IPS-18c (cell line): ENCODE results near the gene EFCAB5.
"Not testable (repeated sequence)": the region's sequence is repeated elsewhere in the genome, so short reads cannot be mapped to it uniquely, and the experiment has no call there.

Experiments
- H3K4me3 ChIP-seq: 2 replicates; pipeline ENCODE4 v1.7.0; 2013; ENCODE audit warnings: low read depth, mild to moderate bottlenecking, low read length, moderate library complexity; ENCODE audit not compliant: insufficient read depth
- H3K9me3 ChIP-seq: one replicate; pipeline ENCODE4 v1.6.1; 2013; ENCODE audit warnings: mild to moderate bottlenecking, low read length, moderate library complexity; ENCODE audit not compliant: control insufficient read depth, insufficient read depth

Gene EFCAB5

GRCh38 chr17:29972277-29972676 lies 30.8 kb downstream of the EFCAB5 start:
- Histone ChIP-seq H3K4me3 (no peak overlapping the region), H3K9me3 (no peaks in the 10 kb centered on the region)

- no peak overlapping the region for H3K4me3 ChIP-seq
- H3K9me3 ChIP-seq = no peaks in the 10 kb centered on the region
Measured at GRCh38 chr17:29973005-29973404, 31.6 kb downstream of the EFCAB5 start.

DNA sequence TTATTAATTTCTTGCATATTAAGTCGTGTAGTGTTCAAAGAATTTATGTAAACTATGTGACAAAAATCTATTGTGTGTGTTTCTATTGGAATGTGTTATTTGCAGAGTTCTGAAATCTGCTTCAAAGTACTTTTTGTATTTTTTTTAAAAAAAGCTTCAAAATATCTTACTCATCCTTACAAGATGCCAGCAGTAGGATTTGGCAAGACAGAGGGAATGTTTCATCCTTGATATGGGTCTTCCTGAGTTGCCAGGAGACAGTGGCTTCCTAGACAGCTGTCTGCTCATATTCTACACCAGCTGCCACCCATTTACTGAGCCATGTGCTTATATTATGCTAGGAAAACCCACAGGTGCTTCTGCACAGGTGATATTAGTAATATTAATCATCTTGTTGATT lies 36.4 kb downstream of the EFCAB5 start:
- no peak overlapping the region for H3K4me3 ChIP-seq
- H3K9me3 ChIP-seq = no peaks in the 10 kb centered on the region

GRCh38 chr17:29980261-29980660 lies 38.8 kb downstream of the EFCAB5 start:
- Histone ChIP-seq H3K4me3 (no peak overlapping the region), H3K9me3 (no peaks in the 10 kb centered on the region)

DNA sequence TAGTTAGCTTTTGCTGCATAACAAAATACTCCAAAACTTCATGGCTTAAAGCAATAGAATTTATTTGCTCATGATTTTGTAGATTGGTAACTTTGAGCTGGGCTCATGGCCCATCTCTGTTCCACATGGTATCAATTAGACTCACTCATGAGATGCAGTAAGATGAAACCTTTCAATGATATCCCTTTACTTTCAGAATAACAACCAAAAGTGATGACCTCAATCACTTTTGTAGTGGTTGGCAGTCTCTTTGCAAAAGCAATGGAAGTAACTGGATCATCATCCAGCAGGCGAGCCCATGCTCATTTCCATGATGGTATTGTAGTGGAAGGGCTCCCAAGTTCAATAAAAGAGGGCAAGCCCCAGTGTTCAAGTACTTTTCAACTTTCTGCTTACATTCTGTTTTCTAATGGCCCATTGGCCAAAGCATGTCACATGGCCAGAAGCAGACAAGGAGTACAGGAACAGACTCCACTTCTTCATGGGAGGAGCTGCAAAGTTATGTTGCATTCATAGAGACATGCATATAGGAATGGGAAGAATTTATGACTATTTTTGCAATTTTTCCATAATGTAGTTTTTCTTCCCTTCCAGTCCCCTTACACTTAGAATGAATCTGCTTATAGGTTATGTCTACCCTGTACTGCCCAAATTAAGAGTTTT lies 41.7 kb downstream of the EFCAB5 start:
- H3K9me3 ChIP-seq = no peaks in the 10 kb centered on the region
- no peak overlapping the region for H3K4me3 ChIP-seq

DNA sequence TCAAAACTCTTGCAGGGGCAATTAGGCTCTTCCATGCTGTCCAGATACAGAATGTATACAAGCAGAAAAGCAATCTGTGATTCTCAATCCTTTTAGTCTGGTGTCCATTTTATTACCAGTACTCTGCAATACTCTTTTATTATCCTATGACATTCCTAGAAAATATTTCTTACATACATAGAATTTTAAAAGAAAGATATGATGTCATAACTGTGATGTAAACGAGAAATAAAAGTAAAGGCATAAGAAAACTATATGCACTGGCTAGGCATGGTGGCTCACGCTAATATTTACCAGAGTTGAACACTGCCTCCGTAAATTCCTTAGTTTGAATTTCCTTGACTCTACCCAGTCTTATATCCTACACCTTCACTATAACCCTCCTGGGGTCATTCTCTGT lies 55.0 kb downstream of the EFCAB5 start:
- Histone ChIP-seq H3K4me3 (no peak overlapping the region), H3K9me3 (no peaks in the 10 kb centered on the region)

- H3K9me3 ChIP-seq = no peaks in the 10 kb centered on the region
- H3K4me3 ChIP-seq = no peak overlapping the region
Measured at GRCh38 chr17:30000001-30000754, 58.7 kb downstream of the EFCAB5 start.

DNA sequence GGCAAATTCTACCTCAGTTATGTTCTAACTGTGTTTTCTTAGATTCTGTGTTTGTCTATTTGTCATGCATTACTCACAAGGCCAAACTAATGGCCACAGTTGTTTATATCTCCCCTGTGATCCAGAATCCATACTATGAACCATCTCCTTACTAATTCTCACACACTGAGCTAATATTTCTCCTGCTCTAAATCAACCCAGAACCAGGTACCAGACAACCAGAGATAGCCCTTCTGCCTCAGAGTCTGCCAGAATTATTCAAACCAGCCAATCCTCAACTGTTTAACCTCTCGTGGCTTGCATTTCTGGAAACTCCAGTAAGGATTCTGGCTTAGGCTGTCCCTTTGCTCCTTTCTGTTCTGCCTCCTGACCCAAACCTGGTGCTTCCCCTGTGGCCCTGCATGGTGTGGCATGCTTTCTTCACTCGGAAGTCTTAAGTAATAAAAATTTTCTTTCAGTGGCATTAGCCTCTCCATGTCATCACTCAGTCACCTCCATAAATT lies 59.4 kb downstream of the EFCAB5 start:
- Histone ChIP-seq H3K9me3 (no peaks in the 10 kb centered on the region), H3K4me3 (no peak overlapping the region)

DNA sequence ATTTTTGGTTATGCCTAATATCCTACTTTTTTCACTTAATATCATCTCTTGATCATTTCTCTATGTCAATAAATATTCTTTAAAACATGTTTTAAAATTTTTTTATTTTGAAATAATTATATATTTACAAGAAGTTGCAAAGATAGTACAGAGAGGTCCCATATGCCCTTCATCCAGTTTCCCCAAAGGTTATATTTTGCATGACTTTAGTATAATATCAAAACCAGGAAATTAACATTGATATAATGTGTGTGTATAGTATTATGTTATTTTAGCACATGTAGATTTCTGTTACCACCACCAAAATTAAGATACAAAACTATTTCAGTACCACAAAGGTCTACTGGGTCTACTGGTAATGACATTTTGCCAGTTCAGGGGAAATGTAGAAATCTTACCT lies 60.7 kb downstream of the EFCAB5 start:
- Histone ChIP-seq H3K4me3 (no peak overlapping the region), H3K9me3 (no peaks in the 10 kb centered on the region)

- no peak overlapping the region for H3K4me3 ChIP-seq
- no peaks in the 10 kb centered on the region for H3K9me3 ChIP-seq
Measured at GRCh38 chr17:30005709-30006320, 64.4 kb downstream of the EFCAB5 start.

DNA sequence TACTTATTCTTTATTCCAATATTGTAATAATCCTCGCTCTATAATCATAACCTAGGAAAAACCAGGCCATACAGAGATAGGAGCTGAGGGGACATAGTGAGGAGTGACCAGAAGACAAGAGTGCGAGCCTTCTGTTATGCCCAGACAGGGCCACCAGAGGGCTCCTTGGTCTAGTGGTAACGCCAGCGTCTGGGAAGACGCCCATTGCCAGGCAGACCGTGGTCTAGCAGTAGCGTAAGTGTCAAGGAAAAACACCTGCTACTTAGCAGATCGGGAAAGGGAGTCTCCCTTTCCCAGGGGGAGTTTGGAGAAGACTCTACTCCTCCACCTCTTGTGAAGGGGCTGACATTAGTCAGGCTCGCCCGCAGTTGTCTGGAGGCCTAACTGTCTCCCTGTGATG lies 70.5 kb downstream of the EFCAB5 start:
- H3K9me3 ChIP-seq, H3K4me3 ChIP-seq: not testable (repeated sequence)

GRCh38 chr17:30021708-30022317 lies 80.4 kb downstream of the EFCAB5 start:
- Histone ChIP-seq H3K4me3 (no peak overlapping the region), H3K9me3 (no peaks in the 10 kb centered on the region)

DNA sequence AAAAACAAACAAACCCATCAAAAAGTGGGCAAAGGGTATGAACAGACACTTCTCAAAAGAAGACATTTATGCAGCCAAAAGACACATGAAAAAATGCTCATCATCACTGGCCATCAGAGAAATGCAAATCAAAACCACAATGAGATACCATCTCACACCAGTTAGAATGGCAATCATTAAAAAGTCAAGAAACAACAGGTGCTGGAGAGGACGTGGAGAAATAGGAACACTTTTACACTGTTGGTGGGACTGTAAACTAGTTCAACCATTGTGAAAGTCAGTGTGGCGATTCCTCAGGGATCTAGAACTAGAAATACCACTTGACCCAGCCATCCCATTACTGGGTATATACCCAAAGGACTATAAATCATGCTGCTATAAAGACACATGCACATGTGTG lies 83.9 kb downstream of the EFCAB5 start:
- not testable (repeated sequence) for H3K4me3 ChIP-seq, H3K9me3 ChIP-seq

- no peaks in the 10 kb centered on the region for H3K9me3 ChIP-seq
- no peak overlapping the region for H3K4me3 ChIP-seq
Measured at GRCh38 chr17:30027676-30028075, 86.2 kb downstream of the EFCAB5 start.

- Histone ChIP-seq H3K4me3 (no peak overlapping the region), H3K9me3 (no peaks in the 10 kb centered on the region)
Measured at GRCh38 chr17:30031214-30031869, 89.9 kb downstream of the EFCAB5 start.

DNA sequence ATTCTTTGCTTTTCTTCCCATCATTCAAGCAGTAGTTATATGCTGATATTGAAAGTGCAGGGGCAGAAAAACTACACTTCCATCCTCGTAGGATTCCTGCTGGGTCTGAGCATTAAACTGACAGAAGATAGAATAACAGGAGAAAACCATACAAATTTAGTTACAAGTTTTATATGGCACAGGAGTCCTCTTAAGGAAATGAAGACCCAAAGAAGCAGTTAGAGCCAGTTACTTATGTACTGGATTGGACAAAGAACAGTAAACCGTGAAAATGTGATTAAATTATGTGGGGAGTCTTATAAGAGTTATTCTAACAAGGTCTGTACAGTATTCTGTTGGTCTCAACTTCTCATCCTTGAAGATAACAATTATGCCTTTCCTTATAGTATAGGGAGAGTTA lies 93.9 kb downstream of the EFCAB5 start:
- Histone ChIP-seq H3K4me3 (no peak overlapping the region), H3K9me3 (no peaks in the 10 kb centered on the region)

GRCh38 chr17:30040719-30041518 lies 99.5 kb downstream of the EFCAB5 start:
- H3K9me3 ChIP-seq, H3K4me3 ChIP-seq: not testable (repeated sequence)
